Gastrocnemius medialis (tissue), 4 donors: ENCODE results near the gene MSANTD1. TPM values are rescaled to one million over a fixed set of nuclear protein-coding genes. Genes with fewer than 3 reads are reported as not detected.

ENCODE experiments used
- ATAC-seq, 2 donors: fragments of 150-250 bp; one replicate each; pipeline ENCODE4 v1.9.1; 2016
- DNase-seq, 2 donors: peaks; one replicate each; pipeline ENCODE4 v3.0.0-alpha.2; 2019
- H3K27ac ChIP-seq, 4 donors: fragments of 200-600 bp; sonication (generic); 1 replicate in 1 of 4; 2 replicates in 3 of 4; pipeline ENCODE4 v1.5.1; 2016 to 2018; ENCODE audit warnings: mild to moderate bottlenecking in 2 of 4, moderate library complexity in 1 of 4
- H3K27me3 ChIP-seq, 3 donors: fragments of 200-600 bp; sonication (generic) in 2 of 3; 1 replicate in 1 of 3; 2 replicates in 2 of 3; pipeline versions ENCODE4 v1.5.1 to v1.6.0; 2016 to 2019; ENCODE audit warnings: mild to moderate bottlenecking in 1 of 3, moderate library complexity in 1 of 3
- H3K36me3 ChIP-seq, 2 donors: fragments of 200-600 bp; sonication (generic) in 1 of 2; one replicate each; pipeline ENCODE4 v1.5.1; 2017 to 2018
- H3K4me1 ChIP-seq, 2 donors: fragments of 200-600 bp; sonication (generic) in 1 of 2; one replicate each; pipeline ENCODE4 v1.5.1; 2016 to 2017; ENCODE audit warnings: mild to moderate bottlenecking in 2 of 2
- H3K4me3 ChIP-seq, 4 donors: fragments of 200-600 bp; sonication (generic) in 3 of 4; 1 replicate in 1 of 4; 2 replicates in 3 of 4; pipeline ENCODE4 v1.5.1; 2016 to 2019; ENCODE audit warnings: mild to moderate bottlenecking in 2 of 4
- H3K9me3 ChIP-seq, 3 donors: fragments of 200-600 bp; sonication (generic) in 2 of 3; 1 replicate in 1 of 3; 2 replicates in 2 of 3; pipeline ENCODE4 v1.5.1; 2016 to 2019
- POLR2A ChIP-seq, 2 donors: fragments of 450-650 bp; IDR thresholded peaks; one replicate each; pipeline ENCODE4 v1.6.1; 2017; ENCODE audit warnings: antibody characterized with exemption in 2 of 2, mild to moderate bottlenecking in 2 of 2, moderate library complexity in 2 of 2
- in situ Hi-C, 4 donors: fragments of 200-750 bp; cut with MboI; loops; one replicate each; pipeline versions ENCODE4 v1.15.0 to v1.8.0; 2017; ENCODE audit warnings: low sequenced_read_pairs in 4 of 4
- intact Hi-C: fragments of 100-400 bp; cut with DNase I; formaldehyde crosslinking; loops from one replicate; pipeline ENCODE4 v1.15.1; 2023; ENCODE audit warnings: low total_unique reads
- total RNA-seq, 4 donors: library from RNA; depleted of rRNA; stranded (reverse); fragments of >200 nt; gene quantifications; one replicate each; pipeline versions ENCODE4 v1.1.0 to v1.2.3, GENCODE V29; 2016
- TF ChIP-seq, protein P1 (sequence below), 5 experiments: fragments of 450-650 bp in 3 of 5; fragments of 200-600 bp in 2 of 5; sonication (generic) in 2 of 5; IDR thresholded peaks in 4 of 5; conservative IDR thresholded peaks in 1 of 5; 1 replicate in 4 of 5; 2 replicates in 1 of 5; pipeline ENCODE4 v1.5.1; 2016 to 2019; ENCODE audit warnings: antibody characterized with exemption in 5 of 5, mild to moderate bottlenecking in 3 of 5, moderate library complexity in 3 of 5

MSANTD1 gene
- total RNA-seq, 4 donors from 2014 or later = 0.36 to 1.5 (median 0.48) TPM

DNA sequence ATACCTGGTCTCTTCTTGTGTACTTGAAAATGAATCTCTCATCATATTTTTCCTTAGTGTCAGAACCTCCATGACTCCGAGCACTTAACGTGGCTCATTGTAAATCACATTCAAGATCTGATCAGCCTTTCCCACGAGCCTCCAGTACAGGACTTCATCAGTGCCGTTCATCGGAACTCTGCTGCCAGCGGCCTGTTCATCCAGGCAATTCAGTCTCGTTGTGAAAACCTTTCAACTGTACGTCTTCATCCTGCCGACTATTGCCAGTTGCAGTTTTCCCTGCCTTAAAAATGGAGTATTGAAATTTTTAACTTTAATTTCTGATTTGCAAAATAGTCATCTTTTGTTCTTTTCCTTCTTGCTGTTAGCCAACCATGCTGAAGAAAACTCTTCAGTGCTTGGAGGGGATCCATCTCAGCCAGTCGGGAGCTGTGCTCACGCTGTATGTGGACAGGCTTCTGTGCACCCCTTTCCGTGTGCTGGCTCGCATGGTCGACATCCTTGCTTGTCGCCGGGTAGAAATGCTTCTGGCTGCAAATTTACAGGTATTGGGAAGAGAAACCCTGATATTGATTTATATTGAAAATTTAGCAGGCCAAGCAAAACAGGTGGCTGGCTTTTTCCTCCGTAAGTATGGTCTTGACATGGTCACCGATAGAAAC, 42.4 kb upstream of the MSANTD1 start:
- Histone ChIP-seq H3K36me3 (peaks cover 0 to 48% of the 10 kb centered on the region in 2 donors), H3K4me1 (peaks cover 30 to 39% of the 10 kb centered on the region in 2 donors), H3K4me3 (no peak overlapping the region), H3K27me3 (no peaks in the 10 kb centered on the region), H3K9me3 (no peaks in the 10 kb centered on the region), H3K27ac (peak overlapping the region in 1 of 4 donors; percentile 85)
- DNase-seq = peak in 1 of 2 donors; percentile 8
- ATAC-seq = no peak
- in situ Hi-C loops = loop anchor here in 1 of 4 donors (25.0 kb wide), 1 partner anchor 256 kb away; the partner anchor contains the start of gene DOK7
- intact Hi-C loops = no loop called here
- TF ChIP-seq POLR2A (IDR thresholded peaks at IDR 0.05) = no peak
- TF ChIP-seq, protein P1, sequence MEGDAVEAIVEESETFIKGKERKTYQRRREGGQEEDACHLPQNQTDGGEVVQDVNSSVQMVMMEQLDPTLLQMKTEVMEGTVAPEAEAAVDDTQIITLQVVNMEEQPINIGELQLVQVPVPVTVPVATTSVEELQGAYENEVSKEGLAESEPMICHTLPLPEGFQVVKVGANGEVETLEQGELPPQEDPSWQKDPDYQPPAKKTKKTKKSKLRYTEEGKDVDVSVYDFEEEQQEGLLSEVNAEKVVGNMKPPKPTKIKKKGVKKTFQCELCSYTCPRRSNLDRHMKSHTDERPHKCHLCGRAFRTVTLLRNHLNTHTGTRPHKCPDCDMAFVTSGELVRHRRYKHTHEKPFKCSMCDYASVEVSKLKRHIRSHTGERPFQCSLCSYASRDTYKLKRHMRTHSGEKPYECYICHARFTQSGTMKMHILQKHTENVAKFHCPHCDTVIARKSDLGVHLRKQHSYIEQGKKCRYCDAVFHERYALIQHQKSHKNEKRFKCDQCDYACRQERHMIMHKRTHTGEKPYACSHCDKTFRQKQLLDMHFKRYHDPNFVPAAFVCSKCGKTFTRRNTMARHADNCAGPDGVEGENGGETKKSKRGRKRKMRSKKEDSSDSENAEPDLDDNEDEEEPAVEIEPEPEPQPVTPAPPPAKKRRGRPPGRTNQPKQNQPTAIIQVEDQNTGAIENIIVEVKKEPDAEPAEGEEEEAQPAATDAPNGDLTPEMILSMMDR (IDR thresholded peaks at IDR 0.05 in 4 of 5, conservative IDR thresholded peaks at IDR 0.05 in 1 of 5) = no peak

DNA sequence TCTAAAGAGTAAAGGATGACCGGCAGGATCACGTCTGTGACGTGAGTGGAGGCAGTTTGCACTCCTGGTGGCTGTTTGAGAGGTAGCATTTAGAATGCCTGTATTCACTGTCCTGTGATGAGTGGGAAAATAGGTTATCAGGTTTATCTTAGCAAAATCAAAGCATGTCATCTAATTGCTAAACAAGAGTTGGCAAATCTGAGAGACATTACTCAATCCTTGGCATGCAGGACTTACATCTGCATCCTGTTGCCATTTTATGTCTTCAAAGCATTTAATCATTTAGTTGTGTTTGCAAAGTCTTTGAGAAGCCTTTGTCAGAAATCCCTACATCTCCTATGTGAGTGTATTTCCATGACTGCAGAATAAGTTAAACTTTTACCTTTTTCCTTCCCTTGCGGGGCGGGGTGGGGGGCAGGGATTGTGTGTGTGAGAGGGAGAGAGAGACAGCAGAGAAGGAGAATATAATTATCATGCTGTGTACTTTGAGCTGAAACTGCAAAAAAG, 41.4 kb upstream of the MSANTD1 start:
- Histone ChIP-seq H3K4me3 (no peak overlapping the region), H3K36me3 (peaks cover 0 to 58% of the 10 kb centered on the region in 2 donors), H3K4me1 (peaks cover 20 to 29% of the 10 kb centered on the region in 2 donors), H3K9me3 (no peaks in the 10 kb centered on the region), H3K27me3 (no peaks in the 10 kb centered on the region), H3K27ac (no peak overlapping the region)
- peak in 1 of 2 donors; percentile 3 for DNase-seq
- no peak for ATAC-seq
- intact Hi-C loops = no loop called here
- no peak for TF ChIP-seq POLR2A (IDR thresholded peaks at IDR 0.05)
- TF ChIP-seq, protein P1 (IDR thresholded peaks at IDR 0.05 in 4 of 5, conservative IDR thresholded peaks at IDR 0.05 in 1 of 5) = peak in 1 of 5 experiments; percentile 21
- in situ Hi-C loops = loop anchor here in 1 of 4 donors (25.0 kb wide), 1 partner anchor 255 kb away; the partner anchor contains the start of gene DOK7

DNA sequence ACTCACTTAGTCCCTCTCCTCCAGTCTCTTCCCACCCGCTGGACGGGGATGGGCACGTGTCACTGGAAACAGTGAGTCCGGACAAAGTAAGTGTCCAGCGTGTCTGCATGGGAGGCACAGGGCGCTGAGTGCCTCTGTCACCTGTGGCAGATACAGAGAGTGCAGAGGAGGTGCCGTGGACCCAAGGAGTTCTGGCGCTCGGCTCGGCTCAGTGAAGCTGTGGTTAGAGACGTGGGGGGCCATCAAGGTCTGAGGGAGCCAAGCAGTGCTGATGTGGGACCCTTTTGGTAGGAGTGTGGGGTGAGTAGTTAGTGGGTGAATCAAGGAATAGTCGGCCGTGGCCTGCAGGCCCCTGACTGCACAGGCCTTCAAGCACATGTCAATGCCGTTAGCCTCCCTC, 40.1 kb upstream of the MSANTD1 start:
- H3K9me3 ChIP-seq = no peaks in the 10 kb centered on the region

DNA sequence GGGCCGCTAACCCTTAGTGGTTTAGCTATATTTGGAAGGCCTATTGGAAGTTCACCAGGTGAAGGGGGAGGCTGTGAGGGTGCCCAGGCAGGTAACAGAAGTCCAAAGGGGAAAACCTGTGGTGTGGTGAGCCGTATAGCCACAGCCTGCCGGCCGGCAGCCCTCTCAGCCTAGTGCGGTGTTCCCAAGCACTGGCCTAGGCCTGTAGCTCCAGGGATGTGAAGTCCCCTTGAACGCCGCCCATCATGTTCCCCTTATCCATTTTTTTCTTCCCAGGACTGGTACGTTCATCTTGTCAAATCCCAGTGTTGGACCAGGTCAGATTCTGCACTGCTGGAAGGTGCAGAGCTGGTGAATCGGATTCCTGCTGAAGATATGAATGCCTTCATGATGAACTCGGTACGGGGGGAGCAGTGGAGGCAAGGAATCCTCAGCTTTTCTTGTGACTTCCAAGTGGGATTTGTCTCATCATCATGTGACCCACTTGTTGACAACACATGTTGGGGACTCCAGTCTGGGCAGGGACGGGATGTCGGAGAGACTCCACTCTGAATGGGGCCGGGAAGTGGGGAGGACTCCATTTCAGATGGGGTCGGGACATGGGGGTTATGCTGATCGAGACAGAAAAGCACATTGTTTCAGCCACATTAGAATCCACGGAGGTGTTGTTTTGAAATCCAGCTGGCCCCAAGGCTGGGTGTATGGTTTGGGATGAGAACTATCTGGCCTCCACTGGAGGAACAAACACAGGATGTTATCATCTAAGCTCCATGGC, 39.2 kb upstream of the MSANTD1 start:
- DNase-seq (peak in 1 of 2 donors; percentile 8), ATAC-seq (no peak)
- intact Hi-C loops (no loop called here), in situ Hi-C loops (loop anchor here in 1 of 4 donors (25.0 kb wide), 1 partner anchor 253 kb away; the partner anchor contains the start of gene DOK7)
- Histone ChIP-seq H3K27ac (no peak overlapping the region), H3K27me3 (no peaks in the 10 kb centered on the region), H3K4me3 (no peak overlapping the region), H3K9me3 (no peaks in the 10 kb centered on the region), H3K36me3 (peaks cover 0 to 80% of the 10 kb centered on the region in 2 donors), H3K4me1 (peaks cover 0 to 7% of the 10 kb centered on the region in 2 donors)
- TF ChIP-seq POLR2A (IDR thresholded peaks at IDR 0.05) = no peak
- TF ChIP-seq, protein P1 (IDR thresholded peaks at IDR 0.05 in 4 of 5, conservative IDR thresholded peaks at IDR 0.05 in 1 of 5) = no peak

More for the DNA sequence above, 40.1 kb upstream of the MSANTD1 start:
- ATAC-seq (no peak), DNase-seq (peak in 1 of 2 donors; percentile 10)
- H3K36me3 ChIP-seq = peaks cover 0 to 70% of the 10 kb centered on the region in 2 donors
- intact Hi-C loops (no loop called here), in situ Hi-C loops (loop anchor here in 1 of 4 donors (25.0 kb wide), 1 partner anchor 253 kb away; the partner anchor contains the start of gene DOK7)
- peaks cover 8 to 16% of the 10 kb centered on the region in 2 donors for H3K4me1 ChIP-seq
- no peaks in the 10 kb centered on the region for H3K27me3 ChIP-seq
- no peak overlapping the region for H3K27ac ChIP-seq
- no peak overlapping the region for H3K4me3 ChIP-seq
- no peak for TF ChIP-seq POLR2A (IDR thresholded peaks at IDR 0.05)
